ENCODE measurements around the gene CSRP1.
A peak's percentile ranks its signal among the peaks of the same experiment; 100 is the strongest.

CSRP1 gene

GRCh38 chr1:201513498-201514243 lies 6.7 kb upstream of the CSRP1 start:
- DNase-seq: no peak

DNA sequence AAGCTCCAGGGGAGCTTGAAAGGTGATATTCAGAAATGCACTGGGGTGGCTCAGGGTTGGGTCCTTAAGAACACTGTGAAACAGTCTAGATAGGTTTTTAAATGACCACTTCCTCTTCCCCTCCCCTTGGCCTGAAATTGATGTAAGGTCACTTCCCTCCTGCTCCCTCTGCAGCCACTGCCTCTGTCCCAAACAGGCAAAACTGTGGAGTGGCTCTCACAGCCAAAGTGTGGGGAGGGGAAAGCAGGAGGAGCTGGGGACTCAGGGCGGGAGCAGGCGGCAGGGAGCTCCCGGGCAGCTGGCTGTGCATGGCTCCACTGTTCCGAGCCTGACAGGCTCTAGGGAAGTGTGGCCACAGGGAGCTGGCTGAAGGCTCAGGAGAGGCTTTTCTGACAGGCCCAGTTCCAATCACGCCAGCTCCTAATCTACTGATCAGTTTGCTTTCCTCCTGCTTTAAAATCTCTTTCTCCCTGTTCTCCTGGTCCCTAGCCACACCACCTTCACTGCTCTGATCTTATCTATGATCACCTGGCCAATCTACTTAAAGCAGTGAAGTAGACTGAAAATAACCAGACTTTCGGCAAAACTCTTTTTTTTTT lies 5.1 kb upstream of the CSRP1 start:
- DNase-seq: peak; percentile 60

DNA sequence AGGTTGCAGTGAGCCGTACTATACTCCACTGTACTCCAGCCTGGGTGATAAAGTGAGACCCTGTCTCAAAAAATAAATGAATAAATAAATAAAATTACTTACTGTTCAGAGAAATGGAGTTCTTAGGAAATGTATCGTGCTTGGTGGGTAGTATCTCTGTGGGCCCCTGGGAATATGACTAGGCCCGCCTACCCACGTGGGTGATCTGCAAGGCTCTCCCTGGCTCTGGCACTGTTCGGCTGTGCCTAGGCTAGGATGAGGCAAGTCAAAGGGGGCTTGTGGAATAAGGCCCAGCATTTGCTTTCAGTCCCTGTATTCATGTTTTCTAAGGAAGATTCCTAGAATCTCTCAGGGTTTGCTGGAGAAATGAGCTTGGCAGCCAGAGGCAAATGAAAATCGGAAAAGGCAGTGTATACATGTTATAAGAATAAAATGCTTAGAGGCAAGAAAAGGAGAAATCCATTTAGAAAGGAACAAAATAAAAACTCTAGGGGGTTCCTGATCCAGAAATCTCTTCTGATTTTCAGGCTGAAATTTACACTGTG lies 4.5 kb upstream of the CSRP1 start:
- DNase-seq: no peak

GRCh38 chr1:201510734-201511133 lies 3.8 kb upstream of the CSRP1 start:
- no peak for DNase-seq

GRCh38 chr1:201509601-201510374 lies 2.9 kb upstream of the CSRP1 start:
- no peak for DNase-seq

DNA sequence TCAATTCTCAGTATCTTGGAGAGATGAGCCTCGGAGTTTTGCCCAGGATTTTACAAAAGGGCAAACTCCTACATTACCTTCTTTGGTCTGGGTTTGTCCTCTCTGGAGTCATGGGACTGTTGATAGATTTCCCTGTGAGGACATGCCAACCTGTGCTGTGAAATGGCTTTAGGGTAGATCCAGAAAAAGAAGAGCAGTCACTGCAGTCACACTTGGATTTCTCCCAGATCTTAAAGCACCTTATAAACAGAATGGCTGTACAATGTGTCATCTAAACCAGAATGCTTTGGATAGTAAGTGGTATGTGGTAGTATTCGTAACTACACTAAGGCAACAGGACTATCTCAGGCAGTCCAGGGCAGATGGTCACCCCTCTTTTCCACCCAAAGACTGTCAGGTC lies 1.9 kb upstream of the CSRP1 start:
- no peak for DNase-seq

- DNase-seq: no peak
Measured at GRCh38 chr1:201507360-201507675, 395 bp upstream of the CSRP1 start.

GRCh38 chr1:201506092-201506491 lies 831 bp downstream of the CSRP1 start:
- no peak for DNase-seq

DNA sequence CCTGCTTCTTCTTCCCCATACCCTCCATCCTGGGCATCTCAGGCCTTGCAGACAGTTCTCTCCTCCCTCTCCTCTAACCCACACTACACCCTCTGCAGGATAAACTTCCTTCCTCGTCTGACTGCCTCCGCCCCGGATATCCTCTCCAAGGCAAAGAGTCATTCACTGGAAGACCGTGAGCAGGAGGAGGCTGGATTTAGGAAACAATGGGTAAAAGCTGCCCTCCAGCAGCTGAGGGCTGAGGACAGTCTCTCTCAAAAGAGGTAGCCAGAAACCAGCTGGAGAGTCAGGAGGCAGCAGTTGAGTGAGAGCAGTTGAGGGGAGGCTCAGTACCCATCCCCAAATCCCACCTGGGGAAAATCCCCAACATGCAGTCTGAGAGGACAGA lies 1.4 kb downstream of the CSRP1 start:
- DNase-seq: peak; percentile 28

- DNase-seq: no peak
Measured at GRCh38 chr1:201504799-201505502, 2.0 kb downstream of the CSRP1 start.

DNA sequence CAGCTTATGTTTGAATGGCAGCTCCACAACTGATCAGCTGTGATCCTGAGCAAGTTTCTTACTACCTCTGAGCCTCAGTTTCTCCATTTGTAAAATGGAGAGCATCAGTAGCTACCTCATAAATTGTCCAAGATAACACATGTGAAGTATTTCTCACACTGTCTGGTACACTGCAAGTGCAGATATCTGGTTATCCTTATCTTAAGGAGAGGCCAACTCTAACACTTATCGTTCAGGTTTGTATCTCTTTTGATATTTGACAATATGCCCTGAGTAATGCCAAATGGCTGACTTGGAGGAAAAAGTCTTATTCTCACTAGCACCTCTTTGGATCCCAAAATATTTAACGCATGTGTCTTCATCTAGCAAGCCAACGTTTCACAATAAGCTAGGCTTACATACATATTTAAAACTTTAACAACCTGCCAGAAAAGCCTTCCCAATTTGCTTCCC lies 2.7 kb downstream of the CSRP1 start:
- no peak for DNase-seq

DNA sequence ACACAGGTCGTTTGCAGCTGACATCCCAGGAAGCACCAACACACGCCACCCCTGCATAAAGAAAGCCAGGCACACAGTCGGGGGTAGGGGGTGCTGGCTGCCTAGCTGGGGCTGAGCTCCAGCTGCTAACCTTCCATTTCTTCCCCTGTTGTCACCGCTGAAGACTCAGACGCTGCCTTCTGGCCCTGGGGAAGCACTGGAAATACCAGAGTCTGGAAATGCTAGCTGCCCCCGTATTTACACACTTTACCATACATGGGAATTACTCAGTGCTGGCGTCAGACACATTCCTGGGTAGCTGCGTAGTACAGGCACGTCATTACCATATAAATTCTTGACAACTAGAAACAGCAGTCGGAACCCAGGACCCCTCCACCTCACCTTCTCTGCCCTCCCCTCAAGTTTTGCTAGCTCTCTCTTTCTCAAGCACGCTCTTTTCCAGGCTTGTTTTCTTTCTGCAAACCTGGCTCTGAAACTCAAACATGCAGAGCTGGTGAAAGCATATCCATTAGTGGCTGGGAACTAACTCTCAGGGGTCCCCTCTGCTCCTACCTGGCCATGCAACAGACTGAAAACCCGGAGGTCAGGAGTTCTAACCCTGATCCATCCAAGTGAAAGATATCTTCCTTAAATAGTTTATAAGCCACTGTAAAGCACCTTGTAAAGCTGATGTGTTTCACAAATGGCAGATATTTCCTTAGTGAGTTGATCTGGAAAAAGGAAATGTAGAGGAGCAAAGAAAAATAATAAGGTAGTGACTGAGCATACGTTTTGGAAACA lies 3.3 kb downstream of the CSRP1 start:
- no peak for DNase-seq

GRCh38 chr1:201502511-201502857 lies 4.4 kb downstream of the CSRP1 start:
- no peak for DNase-seq

GRCh38 chr1:201501812-201502510 lies 5.0 kb downstream of the CSRP1 start:
- no peak for DNase-seq

- DNase-seq: no peak
Measured at GRCh38 chr1:201501144-201501543, 5.8 kb downstream of the CSRP1 start.

DNA sequence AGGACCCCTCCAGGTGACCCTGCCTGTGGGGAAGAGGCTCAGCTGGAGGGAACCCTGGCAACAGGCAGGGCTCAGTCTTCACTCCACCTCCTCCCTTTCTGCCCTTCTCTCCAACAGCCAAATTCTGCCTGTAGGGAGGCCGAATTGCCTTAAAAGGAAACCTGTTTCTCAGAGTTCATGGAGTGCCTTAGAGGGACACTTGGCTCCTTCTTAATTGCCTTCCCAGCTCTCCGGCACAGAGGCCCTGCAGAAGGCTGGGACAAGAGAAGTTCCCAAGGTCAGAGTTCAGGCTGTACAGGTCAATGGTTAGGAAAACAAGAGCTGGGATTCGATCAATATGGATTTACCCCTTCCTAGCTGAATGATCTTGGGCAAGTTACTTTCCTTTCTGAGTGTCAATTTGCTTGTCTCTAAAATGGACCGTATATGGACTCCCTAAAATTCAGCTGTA lies 6.2 kb downstream of the CSRP1 start:
- no peak for DNase-seq

DNA sequence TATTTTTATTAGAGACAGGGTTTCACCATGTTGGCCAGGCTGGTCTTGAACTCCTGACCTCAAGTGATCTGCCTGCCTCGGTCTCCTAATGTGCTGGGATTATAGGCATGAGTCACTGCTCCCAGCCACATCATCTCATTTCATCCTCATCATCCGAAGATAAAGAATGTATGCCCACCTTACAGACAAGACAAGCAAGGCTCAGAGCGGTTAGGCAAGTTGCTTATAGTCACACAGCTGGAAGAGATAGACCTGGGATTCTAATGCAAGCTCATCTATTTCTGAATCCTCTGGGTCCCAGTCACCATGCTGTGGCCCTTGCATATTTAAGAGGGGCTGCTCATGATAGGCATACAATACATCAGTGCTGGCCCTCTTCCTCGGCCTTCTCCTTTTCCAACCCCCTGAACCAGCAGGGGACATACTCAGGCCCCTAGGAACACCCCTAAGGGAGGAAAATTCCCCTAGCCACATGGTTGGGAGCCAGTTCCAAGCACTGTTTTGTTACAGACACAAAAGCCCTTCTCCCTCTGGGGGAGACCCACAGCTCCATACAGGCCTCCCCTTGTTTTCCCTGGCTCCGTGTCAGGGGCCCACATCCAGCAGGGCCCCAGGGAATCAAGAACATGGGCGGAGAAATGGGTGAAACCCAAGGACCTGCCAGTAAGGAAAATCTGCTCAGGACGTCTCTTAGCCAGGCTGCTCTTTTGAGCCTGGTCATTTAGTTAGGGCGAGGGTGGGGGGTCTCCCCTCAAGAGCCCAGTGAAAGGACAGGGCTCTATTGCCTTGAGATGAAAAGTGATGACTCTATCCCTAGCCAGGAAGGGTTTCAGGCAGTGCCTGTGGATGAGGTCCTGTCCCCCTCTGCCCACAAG lies 6.9 kb downstream of the CSRP1 start:
- no peak for DNase-seq

GRCh38 chr1:201499191-201499590 lies 7.7 kb downstream of the CSRP1 start:
- no peak for DNase-seq

DNA sequence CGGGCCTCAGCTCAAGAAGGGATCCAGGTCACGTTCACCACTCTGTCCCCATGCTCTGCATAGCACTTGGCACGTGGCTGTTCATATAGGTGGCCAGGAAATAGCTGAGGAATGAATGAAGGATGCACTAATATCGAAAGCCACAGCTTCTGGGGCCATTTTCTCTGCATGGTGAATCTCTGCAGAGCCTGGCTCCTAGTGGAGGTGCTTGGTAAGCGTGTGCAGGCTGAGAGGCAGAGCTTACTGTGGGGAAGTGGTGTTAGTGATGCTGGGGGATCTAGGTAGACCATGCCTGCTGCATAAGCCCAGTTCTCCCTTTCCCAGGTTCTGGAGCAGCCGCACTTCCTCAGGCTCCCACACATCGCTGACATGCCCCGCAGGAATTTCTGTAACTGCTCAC lies 8.3 kb downstream of the CSRP1 start:
- DNase-seq: no peak

- no peak for DNase-seq
Measured at GRCh38 chr1:201497935-201498509, 8.9 kb downstream of the CSRP1 start.
